H1 (cell line): Measurements from ENCODE around the gene COL11A2. TPM values are rescaled to one million over a fixed set of nuclear protein-coding genes. Genes with fewer than 3 reads are reported as not detected.

Experiments used
- CTCF ChIA-PET: fragments of 300-600 bp; sonication (Branson Sonifier 250); formaldehyde crosslinking; loops from one replicate; lab custom pipeline; 2021; ENCODE audit not compliant: partially characterized antibody; lab: Charles Lee
- POLR2A ChIA-PET: fragments of 300-600 bp; sonication (Branson Sonifier 250); formaldehyde crosslinking; loops from one replicate; lab custom pipeline; 2021; ENCODE audit warnings: inconsistent platforms; ENCODE audit not compliant: partially characterized antibody; lab: Charles Lee
- DNase-seq, 2 experiments: peaks; one replicate each; pipeline versions ENCODE4 v3.0.0 to v3.0.0-alpha.2; 2010 to 2022; ENCODE audit warnings: low spot score in 2 of 2, low read depth in 1 of 2, mixed read lengths in 1 of 2
- FAIRE-seq: peaks from 2 replicates; lab custom pipeline; 2011; peaks lifted over from hg19 to GRCh38; lab: Jason Lieb, UNC
- H2AFZ ChIP-seq: 2 replicates; pipeline ENCODE4 v1.8.1; 2012; ENCODE audit warnings: low read length, inconsistent platforms
- H2AK5ac ChIP-seq: 2 replicates; pipeline ENCODE4 v1.6.1; 2013; ENCODE audit warnings: low read depth, low read length
- H2BK120ac ChIP-seq: replicated peaks from 2 replicates; pipeline ENCODE3; 2013; ENCODE audit warnings: low read depth, low read length, inconsistent platforms
- H2BK12ac ChIP-seq: 2 replicates; pipeline ENCODE4 v1.6.1; 2013; ENCODE audit warnings: low read depth, low read length
- H2BK15ac ChIP-seq: 2 replicates; pipeline ENCODE4 v1.6.1; 2013; ENCODE audit warnings: low read length
- H2BK20ac ChIP-seq: 2 replicates; pipeline ENCODE4 v1.6.1; 2013; ENCODE audit warnings: low read length
- H2BK5ac ChIP-seq: 2 replicates; pipeline ENCODE4 v1.6.1; 2013; ENCODE audit warnings: low read depth, low read length
- H3K14ac ChIP-seq: 2 replicates; pipeline ENCODE4 v1.6.1; 2013; ENCODE audit warnings: inconsistent platforms; ENCODE audit not compliant: insufficient read length
- H3K18ac ChIP-seq: 2 replicates; pipeline ENCODE4 v1.6.1; 2013; ENCODE audit warnings: low read length; ENCODE audit errors: extremely low read depth
- H3K23ac ChIP-seq: 2 replicates; pipeline ENCODE4 v1.6.1; 2013; ENCODE audit warnings: inconsistent platforms; ENCODE audit not compliant: insufficient read length
- H3K23me2 ChIP-seq: 2 replicates; pipeline ENCODE4 v1.6.1; 2013; ENCODE audit warnings: low read depth, low read length
- H3K27ac ChIP-seq: 2 replicates; pipeline ENCODE4 v1.6.1; 2011; ENCODE audit warnings: low read depth, low read length, inconsistent platforms
- H3K27me3 ChIP-seq, 4 experiments: replicated peaks in 1 of 4; 1 replicate in 1 of 4; 2 replicates in 3 of 4; pipeline versions ENCODE4 v1.6.1 to v1.8.1; 2011 to 2013; ENCODE audit warnings: low read length in 3 of 4, mild to moderate bottlenecking in 3 of 4, inconsistent platforms in 2 of 4, mixed read lengths in 2 of 4, moderate library complexity in 1 of 4; ENCODE audit not compliant: control insufficient read depth in 3 of 4, insufficient read depth in 3 of 4; ENCODE audit errors: extremely low read depth in 1 of 4
- H3K36me3 ChIP-seq, 4 experiments: 2 replicates each; pipeline versions ENCODE4 v1.6.1 to v1.8.1; 2011 to 2013; ENCODE audit warnings: mild to moderate bottlenecking in 4 of 4, low read length in 3 of 4, moderate library complexity in 2 of 4, control low read depth in 1 of 4, inconsistent platforms in 1 of 4; ENCODE audit not compliant: insufficient read depth in 4 of 4, control insufficient read depth in 2 of 4
- H3K4ac ChIP-seq: replicated peaks from 2 replicates; pipeline ENCODE3; 2013; ENCODE audit warnings: low read length, low read depth, mixed read lengths, inconsistent platforms; ENCODE audit not compliant: insufficient read length
- H3K4me1 ChIP-seq, 4 experiments: replicated peaks in 1 of 4; 1 replicate in 1 of 4; 2 replicates in 3 of 4; pipeline versions ENCODE4 v1.6.1 to v1.8.1; 2011 to 2013; ENCODE audit warnings: low read length in 3 of 4, inconsistent platforms in 2 of 4, mixed read lengths in 1 of 4; ENCODE audit not compliant: insufficient read depth in 4 of 4, control insufficient read depth in 3 of 4
- H3K4me2 ChIP-seq, 2 experiments: 2 replicates each; pipeline versions ENCODE4 v1.6.1 to v1.8.1; 2011 to 2013; ENCODE audit warnings: low read depth in 2 of 2, low read length in 2 of 2, control low read depth in 1 of 2, inconsistent platforms in 1 of 2, mild to moderate bottlenecking in 1 of 2; ENCODE audit not compliant: insufficient read depth in 1 of 2
- H3K4me3 ChIP-seq, 4 experiments: fragments of 200-600, 300-600 bp in 1 of 4; sonication (generic), shearing (Covaris generic), sonication (Bioruptor Twin) in 1 of 4; 2 replicates each; pipeline versions ENCODE4 v1.5.1 to v1.8.1; 2011 to 2016; ENCODE audit warnings: low read length in 4 of 4, low read depth in 3 of 4, control low read depth in 2 of 4, inconsistent platforms in 2 of 4, mild to moderate bottlenecking in 2 of 4, mixed read lengths in 1 of 4, moderate library complexity in 1 of 4; ENCODE audit not compliant: insufficient read depth in 2 of 4; ENCODE audit errors: extremely low read depth in 1 of 4
- H3K56ac ChIP-seq: replicated peaks from 2 replicates; pipeline ENCODE3; 2013; ENCODE audit warnings: low read depth, mild to moderate bottlenecking, mixed read lengths, low read length, inconsistent platforms; ENCODE audit not compliant: insufficient read length
- H3K79me1 ChIP-seq: 2 replicates; pipeline ENCODE4 v1.6.1; 2013; ENCODE audit warnings: low read depth, low read length, control low read depth
- H3K79me2 ChIP-seq, 2 experiments: 2 replicates each; pipeline versions ENCODE4 v1.6.1 to v1.8.1; 2012 to 2013; ENCODE audit warnings: low read length in 2 of 2, mild to moderate bottlenecking in 2 of 2, inconsistent platforms in 1 of 2; ENCODE audit not compliant: insufficient read depth in 2 of 2, control insufficient read depth in 1 of 2
- H3K9ac ChIP-seq, 4 experiments: replicated peaks in 1 of 4; 1 replicate in 1 of 4; 2 replicates in 3 of 4; pipeline versions ENCODE4 v1.6.1 to v1.8.1; 2011 to 2013; ENCODE audit warnings: low read depth in 3 of 4, low read length in 3 of 4, control low read depth in 2 of 4, mild to moderate bottlenecking in 2 of 4, moderate library complexity in 2 of 4, inconsistent platforms in 1 of 4; ENCODE audit errors: extremely low read depth in 1 of 4
- H3K9me3 ChIP-seq, 2 experiments: 2 replicates each; pipeline versions ENCODE4 v1.6.1 to v1.8.1; 2012 to 2013; ENCODE audit warnings: mild to moderate bottlenecking in 2 of 2, moderate library complexity in 2 of 2, control low read depth in 1 of 2, inconsistent platforms in 1 of 2, low read depth in 1 of 2, low read length in 1 of 2, mixed read lengths in 1 of 2; ENCODE audit not compliant: insufficient read depth in 2 of 2
- H4K20me1 ChIP-seq, 2 experiments: replicated peaks in 1 of 2; 2 replicates each; pipeline versions ENCODE3 to v1.8.1; 2011 to 2013; ENCODE audit warnings: inconsistent platforms in 2 of 2, low read length in 2 of 2, mild to moderate bottlenecking in 1 of 2; ENCODE audit not compliant: insufficient read depth in 2 of 2, control insufficient read depth in 1 of 2
- H4K5ac ChIP-seq: 2 replicates; pipeline ENCODE4 v1.6.1; 2013; ENCODE audit warnings: low read length, low read depth, mixed read lengths, inconsistent platforms; ENCODE audit not compliant: insufficient read length
- H4K8ac ChIP-seq: 2 replicates; pipeline ENCODE4 v1.8.0; 2013; ENCODE audit warnings: mild to moderate bottlenecking, moderate library complexity, low read length, inconsistent platforms; ENCODE audit not compliant: insufficient read depth; ENCODE audit errors: extremely low read depth
- H4K91ac ChIP-seq: replicated peaks from 2 replicates; pipeline ENCODE3; 2013; ENCODE audit warnings: low read length, mixed read lengths, inconsistent platforms; ENCODE audit not compliant: insufficient read length
- BACH1 ChIP-seq: IDR thresholded peaks from 2 replicates; pipeline ENCODE4 v1.6.1; 2012; ENCODE audit warnings: low read length, improper control_type of control experiment
- BRCA1 ChIP-seq: IDR thresholded peaks from 2 replicates; pipeline ENCODE4 v1.6.1; 2012; ENCODE audit warnings: low read depth, low read length, improper control_type of control experiment
- CBX8 ChIP-seq: fragments of 300-800, 300-1000 bp; sonication (generic); IDR thresholded peaks from 2 replicates; pipeline ENCODE4 v1.7.1; 2016; ENCODE audit warnings: low read depth, low read length, borderline replicate concordance
- EP300 ChIP-seq, 2 experiments: IDR thresholded peaks; 1 replicate in 1 of 2; 2 replicates in 1 of 2; pipeline ENCODE4 v1.6.1; 2011 to 2012; ENCODE audit warnings: low read depth in 2 of 2, low read length in 2 of 2, mild to moderate bottlenecking in 2 of 2, borderline replicate concordance in 1 of 2, inconsistent platforms in 1 of 2, moderate library complexity in 1 of 2
- RNF2 ChIP-seq: fragments of 200-900, 300-1000 bp; sonication (generic); IDR thresholded peaks from 2 replicates; pipeline ENCODE4 v1.7.1; 2016; ENCODE audit warnings: borderline replicate concordance, low read depth, mild to moderate bottlenecking, antibody characterized with exemption, low read length; ENCODE audit not compliant: poor library complexity, severe bottlenecking; ENCODE audit errors: missing control alignments
- WGBS, 2 experiments: shearing (Covaris generic) in 1 of 2; methylation state at CpG; one replicate each; pipeline versions ENCODE4 v1.1.6 to v1.1.7; 2013 to 2015; ENCODE audit warnings: low lambda C conversion rate in 2 of 2, mixed read lengths in 2 of 2, inconsistent platforms in 1 of 2, low coverage in 1 of 2, missing lambda C conversion rate in 1 of 2; ENCODE audit not compliant: insufficient replicate concordance in 2 of 2, insufficient coverage in 1 of 2, insufficient read length in 1 of 2; ENCODE audit errors: extremely low coverage in 1 of 2, missing lambda C conversion rate in 1 of 2; 5-methylcytosine and 5-hydroxymethylcytosine counted together
- polyA plus RNA-seq, 7 experiments: library from polyadenylated mRNA; depleted of rRNA in 3 of 7; stranded (reverse) in 5 of 7; unstranded in 2 of 7; fragments of >200 nt in 5 of 7; fragments of 200-250 nt in 2 of 7; gene quantifications; 1 replicate in 5 of 7; 2 replicates in 1 of 7; 4 replicates in 1 of 7; pipeline versions ENCODE4 v1.2.1 to v1.2.3, GENCODE V29; 2011 to 2013; ENCODE audit warnings: missing spikeins in 2 of 7, mixed read lengths in 2 of 7
- total RNA-seq: library from RNA; stranded (reverse); fragmentation: NEBNext Ultra II Directional; extraction: Animal tissue kit (Norgen Biotek cat#: 25700); gene quantifications from 2 replicates; pipeline ENCODE4 v1.2.1, GENCODE V29; 2021
- TF ChIP-seq, protein P1 (sequence below): IDR thresholded peaks from 2 replicates; pipeline ENCODE4 v1.6.1; 2011; ENCODE audit warnings: low read depth, mild to moderate bottlenecking, low read length; ENCODE audit not compliant: insufficient read depth

The COL11A2 gene
- total and polyA plus RNA-seq, 2 of the 8 experiments (the other 6 are each of a cell fraction or from before 2014, with no cell fraction given), result 2.8 to 3.8 TPM

DNA sequence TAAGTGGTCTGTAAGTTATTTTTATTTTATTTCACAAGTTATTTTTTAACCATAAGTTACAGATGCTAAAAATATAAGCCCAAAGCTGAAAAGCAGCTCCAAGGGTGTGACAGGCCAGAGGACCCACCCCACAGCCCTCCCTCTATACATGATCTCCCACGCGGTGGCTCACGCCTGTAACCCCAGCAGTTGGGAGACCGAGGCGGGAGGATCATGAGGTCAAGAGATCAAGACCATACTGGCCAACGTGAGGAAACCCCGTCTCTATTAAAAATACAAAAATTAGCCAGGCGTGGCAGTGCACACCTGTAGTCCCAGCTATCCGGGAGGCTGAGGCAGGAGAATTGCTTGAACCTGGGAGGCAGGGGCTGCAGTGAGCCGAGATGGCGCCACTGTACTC is 32.2 kb downstream of the COL11A2 start:
- Histone ChIP-seq H3K79me2 (no peaks in the 10 kb centered on the region), H3K9ac (no peak overlapping the region), H3K23me2 (peaks cover 7% of the 10 kb centered on the region; the same call in 1 of the 2 replicates), H3K27ac (no peak overlapping the region), H3K4me2 (no peak overlapping the region), H3K56ac (no peak overlapping the region), H2BK5ac (no peak overlapping the region), H3K36me3 (no peaks in the 10 kb centered on the region), H2BK12ac (no peak overlapping the region), H2AFZ (no peak overlapping the region), H3K27me3 (peaks cover 0 to 8% (median 2%) of the 10 kb centered on the region in 4 experiments; a peak in 4 of 7 replicates), H2BK20ac (no peak overlapping the region), H3K9me3 (no peaks in the 10 kb centered on the region), H3K4me1 (peaks cover 0 to 6% (median 2%) of the 10 kb centered on the region in 4 experiments; a peak in 6 of 7 replicates), H2AK5ac (no peak overlapping the region), H2BK15ac (no peak overlapping the region), H3K14ac (no peak overlapping the region), H3K4me3 (no peak overlapping the region), H3K18ac (no peak overlapping the region), H4K91ac (no peak overlapping the region), H3K23ac (no peak overlapping the region), H4K20me1 (no peaks in the 10 kb centered on the region), H3K4ac (no peak overlapping the region), H3K79me1 (no peaks in the 10 kb centered on the region), H4K8ac (no peak overlapping the region), H4K5ac (no peak overlapping the region), H2BK120ac (no peak overlapping the region)
- DNase-seq, result no peak
- ChIA-PET POLR2A (interaction anchor here (1.0 to 1.8 kb wide), 6 partner anchors 11 to 188 kb away, joined by 3 to 5 read pairs (median 4); no protein-coding TSS in a partner anchor), CTCF (interaction anchor here (1.0 to 9.5 kb wide), 15 partner anchors 12 to 176 kb away, joined by 3 to 74 read pairs (median 4); partner anchors contain the start of gene HLA-DOA)
- FAIRE-seq, result no peak
- 96% methylated on average over 11 of the region's 11 CpGs; no CpG with 5 or more reads in 1 of the 2 experiments for WGBS, 2 experiments
- TF ChIP-seq EP300 (IDR thresholded peaks at IDR 0.05; ENCODE audit: borderline replicate concordance in 1 of 2, low read depth in 2 of 2, low read length in 2 of 2), result no peak
- TF ChIP-seq, protein P1, sequence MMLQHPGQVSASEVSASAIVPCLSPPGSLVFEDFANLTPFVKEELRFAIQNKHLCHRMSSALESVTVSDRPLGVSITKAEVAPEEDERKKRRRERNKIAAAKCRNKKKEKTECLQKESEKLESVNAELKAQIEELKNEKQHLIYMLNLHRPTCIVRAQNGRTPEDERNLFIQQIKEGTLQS, result no peak
- TF ChIP-seq RNF2, result no peak
- TF ChIP-seq CBX8, result no peak
- TF ChIP-seq BACH1, result no peak
- TF ChIP-seq BRCA1, result no peak
